ENCODE results near the gene ROBO1.

The ROBO1 gene

GRCh38 chr3:78863306-78864203 lies 904.2 kb downstream of the ROBO1 start:
- DNase-seq: no peak

GRCh38 chr3:78861156-78861555 lies 906.6 kb downstream of the ROBO1 start:
- no peak for DNase-seq

- DNase-seq: no peak
Measured at GRCh38 chr3:78860567-78860966, 907.2 kb downstream of the ROBO1 start.

GRCh38 chr3:78858910-78859309 lies 908.9 kb downstream of the ROBO1 start:
- DNase-seq: no peak

GRCh38 chr3:78858174-78858573 lies 909.6 kb downstream of the ROBO1 start:
- no peak for DNase-seq

- DNase-seq: peak; percentile 14 to 67
Measured at GRCh38 chr3:78857494-78858111, 910.2 kb downstream of the ROBO1 start.

- no peak for DNase-seq
Measured at GRCh38 chr3:78856164-78856563, 911.6 kb downstream of the ROBO1 start.

- DNase-seq: peak; percentile 0 to 16
Measured at GRCh38 chr3:78855190-78855589, 912.6 kb downstream of the ROBO1 start.

- no peak for DNase-seq
Measured at GRCh38 chr3:78848392-78849288, 919.2 kb downstream of the ROBO1 start.

GRCh38 chr3:78847603-78848002 lies 920.2 kb downstream of the ROBO1 start:
- no peak for DNase-seq

GRCh38 chr3:78847203-78847602 lies 920.6 kb downstream of the ROBO1 start:
- no peak for DNase-seq

- no peak for DNase-seq
Measured at GRCh38 chr3:78846718-78847117, 921.1 kb downstream of the ROBO1 start.

- no peak for DNase-seq
Measured at GRCh38 chr3:78845605-78846004, 922.2 kb downstream of the ROBO1 start.

GRCh38 chr3:78844307-78844706 lies 923.5 kb downstream of the ROBO1 start:
- no peak for DNase-seq

- no peak for DNase-seq
Measured at GRCh38 chr3:78839693-78840092, 928.1 kb downstream of the ROBO1 start.

- no peak for DNase-seq
Measured at GRCh38 chr3:78838362-78838761, 929.4 kb downstream of the ROBO1 start.

GRCh38 chr3:78834910-78835309 lies 932.9 kb downstream of the ROBO1 start:
- DNase-seq: no peak

GRCh38 chr3:78832785-78833204 lies 935.0 kb downstream of the ROBO1 start:
- peak; percentile 77 to 81 for DNase-seq

- no peak for DNase-seq
Measured at GRCh38 chr3:78831446-78831972, 936.3 kb downstream of the ROBO1 start.

- no peak for DNase-seq
Measured at GRCh38 chr3:78830470-78830869, 937.3 kb downstream of the ROBO1 start.

- no peak for DNase-seq
Measured at GRCh38 chr3:78827618-78828017, 940.2 kb downstream of the ROBO1 start.

- no peak for DNase-seq
Measured at GRCh38 chr3:78825858-78826215, 942.0 kb downstream of the ROBO1 start.
